ENCODE data around the gene CNTNAP1. TPM values are rescaled to one million over a fixed set of nuclear protein-coding genes. Genes with fewer than 3 reads are reported as not detected.
A peak's percentile ranks its signal among the peaks of the same experiment; 100 is the strongest.

Gene CNTNAP1
- total RNA-seq, 3 donors from 2014 or later = 0.73 to 1.3 (median 0.79) TPM

- H3K4me3 Mint-ChIP-seq = no peak overlapping the region
- H3K9me3 Mint-ChIP-seq = no peaks in the 10 kb centered on the region
- peaks cover 6% of the 10 kb centered on the region for H3K4me1 Mint-ChIP-seq (ENCODE audit: low read depth)
- DNase-seq = no peak
- H3K27me3 Mint-ChIP-seq (ENCODE audit: low read depth) = peaks cover 21% of the 10 kb centered on the region
- no peak for ATAC-seq
- H3K36me3 Mint-ChIP-seq (ENCODE audit: insufficient read depth) = no peaks in the 10 kb centered on the region
Observed at GRCh38 chr17:42687707-42688320, 5.5 kb downstream of the CNTNAP1 start.

GRCh38 chr17:42690596-42690995 is 8.3 kb downstream of the CNTNAP1 start:
- H3K4me1 Mint-ChIP-seq (ENCODE audit: low read depth) = no peaks in the 10 kb centered on the region
- H3K36me3 Mint-ChIP-seq (ENCODE audit: insufficient read depth) = no peaks in the 10 kb centered on the region
- DNase-seq (no peak), ATAC-seq (no peak)
- H3K4me3 Mint-ChIP-seq = no peak overlapping the region
- H3K27me3 Mint-ChIP-seq (ENCODE audit: low read depth) = peaks cover 1% of the 10 kb centered on the region
- no peaks in the 10 kb centered on the region for H3K9me3 Mint-ChIP-seq

DNA sequence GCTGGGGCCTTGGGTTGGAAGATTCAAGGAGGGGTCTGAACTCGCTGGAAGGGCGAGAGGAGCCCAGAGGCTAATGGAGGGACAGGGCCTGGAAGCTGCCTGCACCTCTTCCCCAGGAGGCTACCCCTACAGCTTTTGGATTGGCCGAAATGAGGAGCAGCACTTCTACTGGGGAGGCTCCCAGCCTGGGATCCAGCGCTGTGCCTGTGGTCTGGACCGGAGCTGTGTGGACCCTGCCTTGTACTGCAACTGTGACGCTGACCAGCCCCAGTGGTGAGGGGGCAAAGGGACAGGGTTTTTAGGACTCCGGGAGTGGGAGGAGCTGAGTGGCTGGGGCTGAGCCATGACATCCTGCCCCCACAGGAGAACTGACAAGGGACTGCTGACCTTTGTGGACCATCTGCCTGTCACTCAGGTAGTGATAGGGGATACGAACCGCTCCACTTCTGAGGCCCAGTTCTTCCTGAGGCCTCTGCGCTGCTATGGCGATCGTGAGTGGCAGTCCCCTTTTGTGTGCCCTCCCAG is 8.8 kb downstream of the CNTNAP1 start:
- Mint-ChIP-seq H3K9me3 (no peaks in the 10 kb centered on the region), H3K36me3 (ENCODE audit: insufficient read depth) (no peaks in the 10 kb centered on the region), H3K4me1 (ENCODE audit: low read depth) (no peaks in the 10 kb centered on the region), H3K4me3 (no peak overlapping the region), H3K27me3 (ENCODE audit: low read depth) (no peaks in the 10 kb centered on the region)
- ATAC-seq = no peak
- no peak for DNase-seq

GRCh38 chr17:42692489-42692888 is 10.2 kb downstream of the CNTNAP1 start:
- H3K9me3 Mint-ChIP-seq = no peaks in the 10 kb centered on the region
- H3K4me3 Mint-ChIP-seq = no peak overlapping the region
- H3K27me3 Mint-ChIP-seq (ENCODE audit: low read depth) = no peaks in the 10 kb centered on the region
- H3K4me1 Mint-ChIP-seq (ENCODE audit: low read depth) = no peaks in the 10 kb centered on the region
- no peak for DNase-seq
- no peaks in the 10 kb centered on the region for H3K36me3 Mint-ChIP-seq (ENCODE audit: insufficient read depth)
- ATAC-seq = no peak

GRCh38 chr17:42694524-42694923 is 12.2 kb downstream of the CNTNAP1 start:
- Mint-ChIP-seq H3K36me3 (ENCODE audit: insufficient read depth) (peaks cover 4% of the 10 kb centered on the region), H3K27me3 (ENCODE audit: low read depth) (no peaks in the 10 kb centered on the region), H3K4me3 (no peak overlapping the region), H3K4me1 (ENCODE audit: low read depth) (no peaks in the 10 kb centered on the region), H3K9me3 (no peaks in the 10 kb centered on the region)
- no peak for DNase-seq
- no peak for ATAC-seq

GRCh38 chr17:42695500-42695899 is 13.2 kb downstream of the CNTNAP1 start:
- H3K27me3 Mint-ChIP-seq (ENCODE audit: low read depth) = no peaks in the 10 kb centered on the region

DNA sequence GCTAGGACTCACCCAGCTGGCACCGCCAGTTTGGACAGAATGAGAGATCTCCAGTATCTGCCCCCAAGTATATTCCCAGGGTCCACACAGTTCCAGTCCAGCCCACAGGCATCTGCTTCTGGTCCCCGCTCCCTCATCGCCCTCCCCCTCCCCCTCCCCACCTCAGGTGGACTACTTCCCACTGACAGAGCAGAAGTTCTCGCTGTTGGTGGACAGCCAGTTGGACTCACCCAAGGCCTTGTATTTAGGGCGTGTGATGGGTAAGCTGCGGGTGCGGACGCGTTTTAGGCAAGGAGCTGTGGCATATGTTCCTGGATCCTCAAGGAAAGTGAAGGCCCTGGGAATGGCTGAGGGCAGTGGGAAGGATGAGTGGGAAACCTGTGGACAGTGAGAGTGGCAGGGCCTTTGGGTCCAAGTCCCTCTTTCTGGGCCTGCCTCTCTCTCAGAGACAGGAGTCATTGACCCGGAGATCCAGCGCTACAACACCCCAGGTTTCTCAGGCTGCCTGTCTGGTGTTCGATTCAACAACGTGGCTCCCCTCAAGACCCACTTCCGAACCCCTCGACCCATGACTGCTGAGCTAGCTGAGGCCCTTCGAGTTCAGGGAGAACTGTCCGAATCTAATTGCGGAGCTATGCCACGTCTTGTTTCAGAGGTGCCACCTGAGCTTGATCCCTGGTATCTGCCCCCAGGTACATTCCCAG is 14.9 kb downstream of the CNTNAP1 start:
- H3K9me3 Mint-ChIP-seq = no peaks in the 10 kb centered on the region
- no peak for ATAC-seq
- H3K36me3 Mint-ChIP-seq (ENCODE audit: insufficient read depth) = peaks cover 14% of the 10 kb centered on the region

More at GRCh38 chr17:42695500-42695899, 13.2 kb downstream of the CNTNAP1 start:
- Mint-ChIP-seq H3K4me1 (ENCODE audit: low read depth) (no peaks in the 10 kb centered on the region), H3K9me3 (no peaks in the 10 kb centered on the region), H3K4me3 (no peak overlapping the region), H3K36me3 (ENCODE audit: insufficient read depth) (peaks cover 5% of the 10 kb centered on the region)
- ATAC-seq (no peak), DNase-seq (no peak)

DNA sequence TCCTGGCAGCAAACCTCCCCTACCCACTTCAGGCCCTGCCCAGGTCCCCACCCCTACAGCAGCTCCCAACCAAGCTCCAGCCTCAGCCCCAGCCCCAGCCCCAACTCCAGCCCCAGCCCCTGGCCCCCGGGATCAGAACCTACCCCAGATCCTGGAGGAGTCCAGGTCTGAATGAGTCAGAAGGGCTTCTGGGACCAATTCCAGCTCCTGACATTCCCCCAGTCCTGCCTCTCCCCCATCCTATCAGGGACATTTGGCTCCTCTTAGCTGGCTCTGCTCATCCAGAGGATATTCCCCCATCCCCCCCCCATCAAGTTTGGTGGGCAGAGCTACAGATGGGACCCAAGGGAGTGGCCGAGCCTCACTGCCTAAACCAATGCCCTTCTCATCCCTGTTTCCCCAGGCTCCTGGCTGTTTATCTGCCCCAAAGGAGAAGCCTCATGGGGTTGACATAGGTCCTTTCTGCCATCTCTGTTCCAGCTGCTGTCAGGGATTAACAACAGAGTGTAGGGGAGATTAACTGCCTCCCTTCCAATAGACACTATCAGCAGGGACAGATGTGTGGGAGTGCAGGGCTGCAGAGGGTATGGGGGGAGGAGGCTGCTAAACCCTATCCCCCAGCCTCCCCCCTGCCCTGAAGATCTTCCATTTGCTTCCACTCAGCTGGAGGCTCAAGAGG is 16.5 kb downstream of the CNTNAP1 start:
- peaks cover 27% of the 10 kb centered on the region for H3K36me3 Mint-ChIP-seq (ENCODE audit: insufficient read depth)
- no peak for DNase-seq
- peaks cover 1% of the 10 kb centered on the region for H3K4me1 Mint-ChIP-seq (ENCODE audit: low read depth)
- no peaks in the 10 kb centered on the region for H3K9me3 Mint-ChIP-seq
- no peak overlapping the region for H3K4me3 Mint-ChIP-seq
- no peaks in the 10 kb centered on the region for H3K27me3 Mint-ChIP-seq (ENCODE audit: low read depth)
- ATAC-seq = no peak

More for the DNA sequence above, 14.9 kb downstream of the CNTNAP1 start:
- H3K27me3 Mint-ChIP-seq (ENCODE audit: low read depth) = no peaks in the 10 kb centered on the region
- H3K4me3 Mint-ChIP-seq = no peak overlapping the region
- DNase-seq = no peak
- no peaks in the 10 kb centered on the region for H3K4me1 Mint-ChIP-seq (ENCODE audit: low read depth)

DNA sequence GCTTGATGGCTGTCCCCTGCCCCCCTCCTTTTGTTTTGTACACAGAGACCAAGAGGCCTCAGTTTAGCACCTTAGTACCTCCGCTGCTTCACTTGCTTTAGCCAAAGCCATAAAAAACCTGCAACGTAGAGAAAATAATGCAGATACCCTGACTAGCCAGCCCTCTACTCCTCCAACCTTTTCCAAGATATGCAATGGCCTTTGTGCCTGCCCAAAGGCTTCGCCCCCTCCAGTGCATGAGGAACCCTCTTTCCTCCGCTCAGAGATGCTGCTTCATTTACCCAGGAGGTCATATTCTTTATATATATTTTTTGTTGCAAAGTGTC is 17.0 kb downstream of the CNTNAP1 start:
- H3K4me3 Mint-ChIP-seq = no peak overlapping the region
- DNase-seq (no peak), ATAC-seq (no peak)
- H3K27me3 Mint-ChIP-seq (ENCODE audit: low read depth) = no peaks in the 10 kb centered on the region
- H3K9me3 Mint-ChIP-seq = no peaks in the 10 kb centered on the region
- H3K36me3 Mint-ChIP-seq (ENCODE audit: insufficient read depth) = peaks cover 30% of the 10 kb centered on the region
- peaks cover 3% of the 10 kb centered on the region for H3K4me1 Mint-ChIP-seq (ENCODE audit: low read depth)

GRCh38 chr17:42700586-42701289 is 18.4 kb downstream of the CNTNAP1 start:
- H3K4me3 Mint-ChIP-seq = no peak overlapping the region
- H3K27me3 Mint-ChIP-seq (ENCODE audit: low read depth) = no peaks in the 10 kb centered on the region
- no peaks in the 10 kb centered on the region for H3K9me3 Mint-ChIP-seq
- H3K36me3 Mint-ChIP-seq (ENCODE audit: insufficient read depth) = peaks cover 39% of the 10 kb centered on the region
- DNase-seq (no peak), ATAC-seq (no peak)
- peaks cover 13% of the 10 kb centered on the region for H3K4me1 Mint-ChIP-seq (ENCODE audit: low read depth)

- H3K4me3 Mint-ChIP-seq = no peak overlapping the region
- H3K27me3 Mint-ChIP-seq (ENCODE audit: low read depth) = no peaks in the 10 kb centered on the region
- no peaks in the 10 kb centered on the region for H3K9me3 Mint-ChIP-seq
- peaks cover 27% of the 10 kb centered on the region for H3K4me1 Mint-ChIP-seq (ENCODE audit: low read depth)
- peaks cover 44% of the 10 kb centered on the region for H3K36me3 Mint-ChIP-seq (ENCODE audit: insufficient read depth)
- ATAC-seq (no peak), DNase-seq (no peak)
Observed at GRCh38 chr17:42702446-42702845, 20.1 kb downstream of the CNTNAP1 start.

DNA sequence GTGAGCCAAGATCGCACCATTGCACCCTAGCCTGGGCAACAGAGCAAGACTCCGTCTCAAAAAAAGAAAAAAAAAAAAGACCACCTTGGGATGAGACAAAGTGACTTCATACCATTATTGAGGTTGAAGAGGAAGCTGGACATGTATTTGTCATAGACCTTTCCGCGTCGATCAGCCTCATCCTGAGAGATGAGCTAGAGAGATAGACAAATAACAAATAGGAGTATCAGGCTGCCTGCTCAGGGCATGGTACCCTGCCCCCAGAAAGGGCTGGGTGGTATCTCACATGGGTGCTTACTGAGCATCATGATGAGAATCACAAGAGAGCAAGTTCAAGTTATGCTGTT is 22.1 kb downstream of the CNTNAP1 start:
- Mint-ChIP-seq H3K4me1 (ENCODE audit: low read depth) (peaks cover 40% of the 10 kb centered on the region), H3K27me3 (ENCODE audit: low read depth) (no peaks in the 10 kb centered on the region), H3K4me3 (no peak overlapping the region), H3K36me3 (ENCODE audit: insufficient read depth) (peaks cover 57% of the 10 kb centered on the region), H3K9me3 (no peaks in the 10 kb centered on the region)
- DNase-seq (no peak), ATAC-seq (peak in 1 of 2 donors; percentile 15)

GRCh38 chr17:42704837-42705494 is 22.6 kb downstream of the CNTNAP1 start:
- H3K36me3 Mint-ChIP-seq (ENCODE audit: insufficient read depth) = peaks cover 60% of the 10 kb centered on the region
- no peak overlapping the region for H3K4me3 Mint-ChIP-seq
- peaks cover 40% of the 10 kb centered on the region for H3K4me1 Mint-ChIP-seq (ENCODE audit: low read depth)
- no peak for DNase-seq
- ATAC-seq = peak; percentile 82 to 89
- H3K27me3 Mint-ChIP-seq (ENCODE audit: low read depth) = no peaks in the 10 kb centered on the region
- no peaks in the 10 kb centered on the region for H3K9me3 Mint-ChIP-seq

GRCh38 chr17:42706732-42707131 is 24.4 kb downstream of the CNTNAP1 start:
- H3K4me3 Mint-ChIP-seq = no peak overlapping the region
- no peaks in the 10 kb centered on the region for H3K9me3 Mint-ChIP-seq
- peaks cover 58% of the 10 kb centered on the region for H3K36me3 Mint-ChIP-seq (ENCODE audit: insufficient read depth)
- no peaks in the 10 kb centered on the region for H3K27me3 Mint-ChIP-seq (ENCODE audit: low read depth)
- peaks cover 40% of the 10 kb centered on the region for H3K4me1 Mint-ChIP-seq (ENCODE audit: low read depth)
- DNase-seq = no peak
- ATAC-seq = peak; percentile 32 to 68
